T-cell (primary cell): Measurements from ENCODE around the gene MYO1A. TPM values are rescaled to one million over a fixed set of nuclear protein-coding genes. Genes with fewer than 3 reads are reported as not detected.
"Not testable (repeated sequence)": the region's sequence is repeated elsewhere in the genome, so short reads cannot be mapped to it uniquely, and the experiment has no call there.

Experiments
- ATAC-seq, 4 experiments: fragments of 200-7000 bp in 3 of 4; fragments of 150-1000 bp in 1 of 4; cut with Tn5 transposase; replicated peaks in 1 of 4; 1 replicate in 3 of 4; 2 replicates in 1 of 4; pipeline ENCODE4 v1.10.0; 2021; ENCODE audit warnings: moderate library complexity in 3 of 4, mild to moderate bottlenecking in 2 of 4, moderate number of reproducible peaks in 1 of 4
- CTCF ChIA-PET, 2 donors: fragments of 300-600 bp; sonication (Branson Sonifier 250); formaldehyde crosslinking; loops; one replicate each; lab custom pipeline; 2022; ENCODE audit warnings: antibody characterized with exemption in 2 of 2; lab: Charles Lee
- POLR2A ChIA-PET, 2 donors: fragments of 300-600 bp; sonication (Branson Sonifier 250); formaldehyde crosslinking; loops; one replicate each; lab custom pipeline; 2022; ENCODE audit warnings: antibody characterized with exemption in 2 of 2; lab: Charles Lee
- DNase-seq, 35 experiments: peaks; one replicate each; pipeline versions ENCODE4 v3.0.0 to v3.0.0-alpha.2; 2013 to 2023
- H3K27ac ChIP-seq: one replicate; pipeline ENCODE4 v1.5.1; 2013; ENCODE audit warnings: low read length
- H3K27me3 ChIP-seq, 2 experiments: replicated peaks in 1 of 2; 1 replicate in 1 of 2; 2 replicates in 1 of 2; pipeline versions ENCODE4 v1.6.1 to v1.7.0; 2013; ENCODE audit warnings: low read length in 1 of 2, mixed read lengths in 1 of 2; ENCODE audit not compliant: control insufficient read depth in 2 of 2, insufficient read depth in 2 of 2; ENCODE audit errors: extremely low read depth in 1 of 2
- H3K36me3 ChIP-seq, 2 donors: 1 replicate in 1 of 2; 2 replicates in 1 of 2; pipeline versions ENCODE4 v1.6.1 to v1.7.0; 2013; ENCODE audit warnings: low read length in 1 of 2; ENCODE audit not compliant: control insufficient read depth in 2 of 2, insufficient read depth in 1 of 2; ENCODE audit errors: extremely low read depth in 1 of 2
- H3K4me1 ChIP-seq, 2 experiments: 1 replicate in 1 of 2; 2 replicates in 1 of 2; pipeline versions ENCODE4 v1.6.1 to v1.7.0; 2013; ENCODE audit warnings: low read length in 2 of 2, mixed read lengths in 1 of 2; ENCODE audit not compliant: insufficient read depth in 2 of 2, control insufficient read depth in 1 of 2; ENCODE audit errors: extremely low read depth in 1 of 2
- H3K4me3 ChIP-seq, 2 donors: 1 replicate in 1 of 2; 2 replicates in 1 of 2; pipeline versions ENCODE4 v1.5.1 to v1.7.0; 2013; ENCODE audit warnings: mild to moderate bottlenecking in 2 of 2, low read length in 1 of 2, moderate library complexity in 1 of 2; ENCODE audit not compliant: control insufficient read depth in 1 of 2; ENCODE audit errors: extremely low read depth in 1 of 2
- H3K9me3 ChIP-seq: 2 replicates; pipeline ENCODE4 v1.7.0; 2013
- H3K27ac Mint-ChIP-seq, 2 donors: one replicate each; pipeline ENCODE4 v1.8.0; 2020 to 2021; ENCODE audit warnings: mild to moderate bottlenecking in 2 of 2, mixed read lengths in 2 of 2
- H3K27me3 Mint-ChIP-seq, 2 donors: one replicate each; pipeline ENCODE4 v1.8.0; 2021 to 2022; ENCODE audit warnings: mixed read lengths in 2 of 2
- H3K36me3 Mint-ChIP-seq: one replicate; pipeline ENCODE4 v1.8.0; 2021; ENCODE audit warnings: mixed read lengths
- H3K4me1 Mint-ChIP-seq, 3 donors: one replicate each; pipeline ENCODE4 v1.8.0; 2020 to 2022; ENCODE audit warnings: mixed read lengths in 3 of 3, mild to moderate bottlenecking in 1 of 3
- H3K4me3 Mint-ChIP-seq, 3 donors: one replicate each; pipeline ENCODE4 v1.8.0; 2020 to 2022; ENCODE audit warnings: mild to moderate bottlenecking in 3 of 3, mixed read lengths in 3 of 3, moderate library complexity in 3 of 3
- H3K9me3 Mint-ChIP-seq, 3 donors: one replicate each; pipeline ENCODE4 v1.8.0; 2020 to 2022; ENCODE audit warnings: mixed read lengths in 3 of 3
- WGBS: methylation state at CpG from one replicate; pipeline ENCODE4 v1.1.5; 2013; ENCODE audit warnings: missing lambda C conversion rate; ENCODE audit not compliant: insufficient coverage; 5-methylcytosine and 5-hydroxymethylcytosine counted together
- total RNA-seq, 35 experiments: library from RNA in 6 of 35; stranded (reverse) in 6 of 35; fragments of 120-200 nt in 1 of 35; gene quantifications; one replicate each; pipeline versions ENCODE4 v1.2.1 to v1.2.4 and lab custom pipeline; 2013 to 2026

Gene MYO1A
- total RNA-seq, 5 donors from 2014 or later (not counting 1 experiment from before 2014, with no cell fraction given): 0.54 to 2.2 (median 1.4) TPM

DNA sequence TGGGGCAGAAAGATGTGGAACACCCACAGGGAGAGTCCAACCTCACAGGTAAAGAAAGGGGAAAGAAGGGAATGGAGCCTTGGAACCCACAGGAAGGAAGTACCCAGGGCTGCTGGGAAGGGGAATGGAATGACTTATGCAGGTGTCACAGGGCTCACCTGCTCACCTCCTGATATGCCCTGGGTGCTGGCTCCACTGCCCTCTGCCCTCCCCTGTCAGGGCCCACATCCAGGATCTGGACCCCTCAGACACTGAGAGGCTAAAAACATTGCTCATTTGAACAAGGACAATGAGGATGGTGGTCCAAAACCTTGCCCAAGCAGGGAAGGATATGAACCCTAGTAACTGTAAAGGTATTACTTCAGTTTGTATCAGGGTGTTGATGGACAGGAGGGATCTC lies 62.9 kb downstream of the MYO1A start:
- Histone ChIP-seq H3K4me1 (peaks cover 0 to 14% of the 10 kb centered on the region in 2 experiments), H3K36me3 (no peaks in the 10 kb centered on the region), H3K27ac (no peak overlapping the region), H3K27me3 (no peaks in the 10 kb centered on the region), H3K9me3 (no peaks in the 10 kb centered on the region), H3K4me3 (no peak overlapping the region)
- ChIA-PET POLR2A (no interaction called here), CTCF (interaction anchor here (1.2 to 2.4 kb wide), 3 partner anchors 228 to 229 kb away, joined by 4 to 13 read pairs (median 11); no protein-coding TSS in a partner anchor)
- Mint-ChIP-seq H3K36me3 (no peaks in the 10 kb centered on the region), H3K4me1 (peaks cover 9 to 15% (median 15%) of the 10 kb centered on the region in 3 donors), H3K4me3 (peak overlapping the region in 1 of 3 donors; percentile 46), H3K27me3 (no peaks in the 10 kb centered on the region), H3K9me3 (no peaks in the 10 kb centered on the region), H3K27ac (no peak overlapping the region)
- ATAC-seq: no peak
- DNase-seq: no peak

DNA sequence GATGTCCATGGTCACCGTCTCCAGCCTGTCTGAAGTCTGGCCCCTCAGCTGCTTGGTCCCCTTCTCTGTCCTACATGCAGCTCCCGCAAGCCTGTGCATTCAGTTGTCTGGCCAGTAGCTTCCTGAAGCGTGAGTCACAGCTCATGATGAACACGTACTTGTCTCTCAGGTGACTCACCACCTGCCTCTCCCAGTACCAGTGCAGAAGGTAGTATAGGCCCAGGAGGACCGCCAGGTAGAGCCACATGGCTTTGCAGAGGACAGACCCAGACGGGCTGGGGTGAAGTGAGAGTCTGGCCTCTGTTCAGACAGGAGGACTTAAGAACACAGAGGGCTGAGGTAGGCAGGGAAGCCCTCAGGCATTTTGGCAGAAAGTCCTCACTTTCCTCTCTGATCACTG lies 64.2 kb downstream of the MYO1A start:
- 57% methylated on average over 4 of the region's 6 CpGs for WGBS
- H3K27ac ChIP-seq, CTCF ChIA-PET, H3K9me3 ChIP-seq, H3K27ac Mint-ChIP-seq, H3K4me1 Mint-ChIP-seq, H3K36me3 Mint-ChIP-seq, H3K36me3 ChIP-seq, H3K27me3 Mint-ChIP-seq, H3K4me3 Mint-ChIP-seq, H3K4me3 ChIP-seq, H3K27me3 ChIP-seq, POLR2A ChIA-PET, H3K4me1 ChIP-seq, H3K9me3 Mint-ChIP-seq, DNase-seq: not testable (repeated sequence)
- peak in 2 of 4 experiments; percentile 44 to 65 for ATAC-seq

DNA sequence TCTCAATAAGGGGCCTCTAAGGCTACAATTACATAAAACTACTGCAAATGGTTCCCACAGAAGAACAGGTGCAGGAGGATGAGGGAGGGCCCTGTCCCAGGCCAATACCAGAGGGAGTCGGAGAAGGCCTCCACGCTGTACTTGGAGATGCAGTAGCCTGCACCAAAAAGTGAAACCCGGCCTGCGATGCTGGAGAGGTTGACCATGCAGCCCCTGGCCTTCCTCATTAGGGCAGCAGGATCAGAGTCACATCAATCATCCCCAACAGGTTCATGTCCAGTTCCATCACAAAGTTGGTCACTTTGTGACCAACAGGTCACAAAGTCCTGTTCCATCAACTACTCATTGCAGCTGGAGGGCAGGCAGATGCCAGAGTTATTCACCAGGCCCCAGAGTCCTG lies 66.5 kb downstream of the MYO1A start:
- Histone ChIP-seq H3K9me3 (no peaks in the 10 kb centered on the region), H3K4me3 (no peak overlapping the region), H3K4me1 (peaks cover 0 to 8% of the 10 kb centered on the region in 2 experiments), H3K27ac (no peak overlapping the region), H3K27me3 (no peaks in the 10 kb centered on the region), H3K36me3 (no peaks in the 10 kb centered on the region)
- CTCF ChIA-PET: no interaction called here
- ATAC-seq (no peak), DNase-seq (no peak)
- H3K27ac Mint-ChIP-seq: no peak overlapping the region
- 84% methylated on average over 4 of the region's 4 CpGs for WGBS
- H3K36me3 Mint-ChIP-seq: peaks cover 7% of the 10 kb centered on the region
- peaks cover 5 to 8% (median 6%) of the 10 kb centered on the region in 3 donors for H3K4me1 Mint-ChIP-seq
- POLR2A ChIA-PET: no interaction called here
- no peak overlapping the region for H3K4me3 Mint-ChIP-seq
- H3K9me3 Mint-ChIP-seq: no peaks in the 10 kb centered on the region
- no peaks in the 10 kb centered on the region for H3K27me3 Mint-ChIP-seq

DNA sequence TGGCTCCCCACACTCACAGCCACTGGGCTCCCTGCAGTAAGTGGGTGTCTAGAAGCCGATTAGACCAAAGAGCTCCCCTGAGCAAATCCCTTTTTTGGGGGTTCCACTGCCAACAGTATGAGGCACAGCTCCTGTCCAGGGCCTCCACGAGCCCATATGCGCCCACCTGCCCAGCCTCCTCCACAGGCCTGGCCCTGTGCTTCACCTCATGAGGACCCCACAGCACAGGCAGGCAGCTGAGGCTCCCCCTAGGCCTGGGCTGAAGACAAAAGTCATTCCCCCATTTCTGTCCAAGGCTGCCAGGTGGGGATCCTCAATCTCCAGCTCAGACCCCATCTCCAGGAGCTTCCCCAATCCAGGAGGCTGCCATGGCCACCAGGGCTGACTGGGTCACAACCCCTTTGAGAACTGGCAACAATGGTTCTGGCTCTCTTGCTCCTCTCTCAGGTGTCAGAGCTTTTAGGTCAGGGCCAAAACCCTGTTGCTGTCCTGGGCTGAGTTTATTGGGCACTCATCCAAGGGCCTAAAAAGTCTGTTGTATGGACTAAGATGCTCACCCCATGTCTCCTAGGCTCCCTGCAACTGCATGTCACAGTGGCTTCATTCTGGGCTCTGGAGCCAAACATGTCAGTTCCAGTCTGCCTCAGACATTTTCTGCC lies 67.2 kb downstream of the MYO1A start:
- DNase-seq, CTCF ChIA-PET, H3K4me3 Mint-ChIP-seq: not testable (repeated sequence)

DNA sequence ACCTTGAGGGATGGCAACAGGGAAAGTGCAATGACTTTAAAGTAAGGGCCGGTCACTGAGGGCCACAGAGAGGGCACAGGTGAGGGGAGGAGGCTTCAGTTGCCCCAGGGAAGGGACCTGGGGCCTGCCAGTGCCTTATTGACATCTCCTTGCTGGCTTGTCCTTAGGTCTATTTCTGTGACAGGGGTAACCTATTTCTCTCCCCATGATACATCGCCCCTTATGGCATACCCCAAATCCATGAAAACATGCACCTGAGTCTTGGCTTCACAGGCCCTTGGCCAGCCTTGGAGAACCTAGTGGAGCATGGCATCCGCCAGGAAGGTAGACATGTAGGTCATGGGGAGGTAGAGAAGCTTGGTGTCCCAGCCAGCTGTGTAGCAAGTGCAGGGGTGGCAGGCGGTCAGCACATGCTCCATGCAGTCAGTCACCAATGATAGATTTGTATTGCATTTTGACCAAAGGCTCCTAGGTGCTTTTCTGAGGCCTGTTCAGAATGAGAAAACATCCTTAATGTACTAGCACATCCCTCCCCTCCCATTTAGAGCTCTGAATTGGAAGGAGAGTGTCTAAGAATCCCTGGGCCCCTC lies 68.9 kb downstream of the MYO1A start:
- peaks cover 7% of the 10 kb centered on the region for H3K36me3 Mint-ChIP-seq
- ATAC-seq (no peak), DNase-seq (no peak)
- Histone ChIP-seq H3K9me3 (no peaks in the 10 kb centered on the region), H3K36me3 (no peaks in the 10 kb centered on the region), H3K4me1 (no peaks in the 10 kb centered on the region), H3K27ac (no peak overlapping the region), H3K27me3 (no peaks in the 10 kb centered on the region), H3K4me3 (no peak overlapping the region)
- ChIA-PET POLR2A (no interaction called here), CTCF (interaction anchor here in 1 of 2 donors (0.6 kb wide), 1 partner anchor 478 kb away, joined by 3 read pairs; no protein-coding TSS in a partner anchor)
- H3K4me1 Mint-ChIP-seq: peaks cover 0 to 1% (median 0%) of the 10 kb centered on the region in 3 donors
- WGBS: 90% methylated on average over 2 of the region's 4 CpGs
- H3K4me3 Mint-ChIP-seq: no peak overlapping the region
- H3K9me3 Mint-ChIP-seq: no peaks in the 10 kb centered on the region
- no peak overlapping the region for H3K27ac Mint-ChIP-seq
- no peaks in the 10 kb centered on the region for H3K27me3 Mint-ChIP-seq

More for the DNA sequence above, 67.2 kb downstream of the MYO1A start:
- ATAC-seq, H3K4me1 ChIP-seq, H3K4me1 Mint-ChIP-seq, H3K36me3 ChIP-seq, H3K4me3 ChIP-seq, H3K27ac Mint-ChIP-seq, H3K27ac ChIP-seq, H3K27me3 ChIP-seq, H3K9me3 Mint-ChIP-seq, H3K9me3 ChIP-seq, POLR2A ChIA-PET, H3K27me3 Mint-ChIP-seq, H3K36me3 Mint-ChIP-seq: not testable (repeated sequence)
- 67% methylated on average over 2 of the region's 3 CpGs for WGBS

DNA sequence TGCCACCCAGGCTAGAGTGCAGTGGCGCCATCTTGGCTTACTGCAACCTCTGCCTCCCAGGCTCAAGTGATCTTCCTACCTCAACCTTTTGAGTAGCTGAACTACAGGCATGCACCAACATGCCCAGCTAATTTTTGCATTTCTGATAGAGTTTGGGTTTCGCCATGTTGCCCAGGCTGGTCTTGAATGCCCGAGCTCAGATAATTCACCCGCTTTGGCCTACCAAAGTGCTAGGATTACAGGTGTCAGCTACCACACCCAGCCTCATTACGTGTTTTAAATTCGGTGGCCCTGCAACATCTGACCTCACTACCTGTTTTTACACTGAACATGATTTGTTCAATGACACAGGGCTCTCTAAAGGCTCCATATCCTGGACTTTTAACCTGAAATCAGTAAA lies 69.7 kb downstream of the MYO1A start:
- Histone ChIP-seq H3K4me1 (no peaks in the 10 kb centered on the region), H3K4me3 (no peak overlapping the region), H3K27ac (no peak overlapping the region), H3K27me3 (no peaks in the 10 kb centered on the region), H3K36me3 (no peaks in the 10 kb centered on the region), H3K9me3 (no peaks in the 10 kb centered on the region)
- no peak for DNase-seq
- Mint-ChIP-seq H3K4me1 (no peaks in the 10 kb centered on the region), H3K36me3 (peaks cover 7% of the 10 kb centered on the region), H3K27ac (no peak overlapping the region), H3K4me3 (no peak overlapping the region), H3K27me3 (no peaks in the 10 kb centered on the region), H3K9me3 (no peaks in the 10 kb centered on the region)
- 98% methylated on average over 5 of the region's 6 CpGs for WGBS
- no peak for ATAC-seq
- CTCF ChIA-PET: no interaction called here
- POLR2A ChIA-PET: no interaction called here
